Activated naive CD4-positive, alpha-beta T cell treated with anti-CD3 and anti-CD28 coated beads, Interleukin-2, amount 50 U/mL, for 72 hours (primary cell): ENCODE data around the gene ATRAID. TPM values are rescaled to one million over a fixed set of nuclear protein-coding genes. Genes with fewer than 3 reads are reported as not detected.
A peak's percentile ranks its signal among the peaks of the same experiment; 100 is the strongest.
"Not testable (repeated sequence)": the region's sequence is repeated elsewhere in the genome, so short reads cannot be mapped to it uniquely, and the experiment has no call there.

ENCODE experiments used
- ATAC-seq, 2 donors: fragments of 150-1000 bp; cut with Tn5 transposase; 2 replicates each; pipeline ENCODE4 v1.10.0; 2021; ENCODE audit warnings: mild to moderate bottlenecking in 2 of 2, moderate library complexity in 2 of 2
- DNase-seq, 2 donors: peaks; one replicate each; pipeline ENCODE4 v3.0.0; 2021 to 2022; ENCODE audit warnings: low spot score in 2 of 2
- H3K27ac Mint-ChIP-seq, 2 donors: one replicate each; pipeline ENCODE4 v1.8.0; 2022; ENCODE audit warnings: mild to moderate bottlenecking in 2 of 2, mixed read lengths in 2 of 2
- H3K36me3 Mint-ChIP-seq, 2 donors: one replicate each; pipeline ENCODE4 v1.8.0; 2022; ENCODE audit warnings: mixed read lengths in 2 of 2
- H3K9me3 Mint-ChIP-seq, 2 donors: one replicate each; pipeline ENCODE4 v1.8.0; 2022; ENCODE audit warnings: mixed read lengths in 2 of 2
- total RNA-seq, 2 donors: library from RNA; stranded (reverse); gene quantifications; one replicate each; pipeline ENCODE4 v1.2.3, GENCODE V29; 2022

Gene ATRAID
- total RNA-seq, 2 donors from 2014 or later, result 58.8 to 59.1 TPM

DNA sequence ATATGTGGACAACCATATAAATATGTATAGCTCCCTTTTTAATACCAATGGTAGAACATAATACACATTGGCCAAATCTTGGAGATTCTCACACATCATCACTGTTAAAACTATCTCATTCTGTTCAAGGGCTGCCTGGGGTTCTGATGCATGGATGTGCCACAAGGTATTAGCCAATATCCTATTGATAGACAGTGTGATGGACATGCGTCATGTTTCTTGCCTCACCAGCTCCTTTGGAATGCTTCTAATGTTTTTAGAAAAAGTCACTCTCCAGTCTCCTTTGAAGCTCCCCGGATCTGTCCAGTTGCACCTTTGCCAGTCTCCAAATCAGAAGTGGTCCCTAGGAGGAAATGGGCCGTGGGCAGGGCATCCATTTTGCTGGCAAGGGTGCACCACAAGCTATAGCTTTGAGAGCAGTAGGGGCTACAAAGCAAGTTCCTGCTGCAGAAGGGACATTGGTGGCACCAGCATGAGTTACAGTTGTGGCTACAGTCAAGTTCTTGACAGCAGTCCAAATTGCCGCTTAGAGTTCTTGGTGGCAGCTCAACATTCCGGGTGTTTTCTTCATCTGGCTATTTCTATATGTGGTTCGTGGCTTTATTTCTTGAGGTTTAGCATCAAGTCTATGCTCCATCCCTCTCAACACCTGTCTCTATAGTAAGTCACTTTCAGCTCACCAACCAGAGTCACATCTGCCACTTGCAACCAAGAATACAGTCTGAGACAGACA, 25.1 kb upstream of the ATRAID start:
- H3K9me3 Mint-ChIP-seq, result no peaks in the 10 kb centered on the region
- DNase-seq (no peak), ATAC-seq (no peak)
- H3K36me3 Mint-ChIP-seq, result no peaks in the 10 kb centered on the region
- H3K27ac Mint-ChIP-seq, result no peak overlapping the region

DNA sequence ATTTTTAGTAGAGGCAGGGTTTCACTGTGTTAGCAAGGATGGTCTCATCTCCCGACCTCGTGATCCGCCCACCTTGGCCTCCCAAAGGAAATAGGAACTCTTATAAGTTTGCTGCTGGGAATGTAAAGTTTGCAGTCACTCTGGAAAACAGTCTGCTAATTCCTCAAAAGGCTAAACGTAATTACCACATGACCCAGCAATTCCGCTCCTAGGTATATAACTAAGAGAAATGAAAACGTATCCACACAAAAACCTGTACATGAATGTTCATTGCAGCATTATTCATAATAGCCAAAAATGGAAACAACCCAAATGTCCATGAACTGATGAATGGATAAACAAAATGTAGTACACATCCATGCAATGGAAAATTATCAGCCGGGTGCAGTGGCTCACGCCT, 21.9 kb upstream of the ATRAID start:
- Mint-ChIP-seq H3K9me3 (no peaks in the 10 kb centered on the region), H3K27ac (no peak overlapping the region), H3K36me3 (no peaks in the 10 kb centered on the region)
- ATAC-seq (no peak), DNase-seq (no peak)

DNA sequence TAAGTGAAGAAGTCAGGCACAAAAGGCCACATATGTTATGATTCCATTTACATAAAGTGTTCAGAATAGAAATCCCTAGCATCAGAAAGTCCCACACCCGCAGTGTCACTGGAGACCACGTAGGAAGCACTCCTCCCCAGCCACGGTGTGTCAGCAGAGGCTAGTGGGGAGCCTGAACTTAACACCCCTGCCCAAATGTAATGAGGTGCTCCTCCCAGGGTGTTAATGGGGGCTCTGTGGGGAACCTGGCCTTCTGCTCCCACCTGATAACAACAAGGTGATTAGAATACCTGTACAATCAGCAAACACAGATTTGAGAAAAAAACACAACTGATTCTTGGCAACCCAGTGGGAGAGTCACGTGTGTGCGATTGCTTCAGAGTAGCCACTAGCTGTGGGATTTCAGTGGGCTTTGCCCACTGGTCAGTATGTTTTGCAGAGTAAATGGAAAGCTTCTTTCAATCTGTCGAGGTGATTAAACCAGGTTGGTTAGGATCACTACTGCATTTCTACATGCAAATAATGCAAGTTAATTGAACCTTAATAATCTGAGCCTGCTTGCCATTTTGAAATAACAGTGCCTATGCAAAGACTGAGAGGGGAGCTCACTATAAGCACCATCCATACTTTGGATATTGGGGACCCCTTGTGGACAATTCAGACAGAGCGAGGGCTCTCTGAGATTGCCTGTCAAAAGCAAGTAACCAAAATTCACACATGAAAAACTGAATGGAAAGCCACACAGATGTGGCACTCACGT, 20.6 kb upstream of the ATRAID start:
- H3K27ac Mint-ChIP-seq, result no peak overlapping the region
- H3K9me3 Mint-ChIP-seq, result no peaks in the 10 kb centered on the region
- no peaks in the 10 kb centered on the region for H3K36me3 Mint-ChIP-seq
- DNase-seq (peak in 1 of 2 donors; percentile 41), ATAC-seq (peak; percentile 69 to 84)

DNA sequence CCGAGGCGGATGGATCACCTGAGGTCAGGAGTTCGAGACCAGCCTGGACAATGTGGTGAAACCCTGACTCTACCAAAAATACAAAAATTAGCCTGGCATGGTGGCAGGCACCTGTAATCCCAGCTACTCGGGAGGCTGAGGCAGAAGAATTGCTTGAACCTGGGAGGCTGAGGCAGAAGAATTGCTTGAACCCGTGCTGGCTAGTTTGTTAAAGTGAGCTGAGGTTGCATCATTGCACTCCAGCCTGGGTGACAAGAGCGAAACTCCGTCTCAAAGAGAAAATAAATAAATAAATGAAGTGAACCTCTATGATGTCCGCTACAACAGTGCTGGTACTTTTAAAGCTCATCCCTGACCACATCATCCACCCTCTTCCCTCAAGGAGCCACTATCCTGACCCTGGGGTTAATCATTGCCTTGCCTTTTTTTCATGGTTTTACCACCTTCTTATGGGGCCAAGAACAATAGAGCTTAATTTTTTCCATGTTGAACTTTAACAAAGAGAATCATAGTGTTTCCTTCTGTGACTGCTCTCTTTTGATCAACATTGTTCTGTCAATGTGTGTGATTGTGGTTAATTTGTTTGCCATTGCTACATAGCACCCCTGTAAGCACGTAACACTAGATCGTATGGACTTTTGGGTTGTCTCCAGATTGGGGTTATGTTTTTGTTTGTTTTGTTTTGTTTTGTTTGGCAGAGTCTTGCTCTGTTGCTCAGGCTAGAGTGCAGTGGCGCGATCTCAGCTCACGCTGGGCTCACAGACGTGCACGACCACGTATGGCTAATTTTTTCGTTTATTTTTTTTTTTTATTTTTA, 17.1 kb upstream of the ATRAID start:
- H3K36me3 Mint-ChIP-seq, result no peaks in the 10 kb centered on the region
- H3K27ac Mint-ChIP-seq, result no peak overlapping the region
- ATAC-seq (no peak), DNase-seq (no peak)
- no peaks in the 10 kb centered on the region for H3K9me3 Mint-ChIP-seq

DNA sequence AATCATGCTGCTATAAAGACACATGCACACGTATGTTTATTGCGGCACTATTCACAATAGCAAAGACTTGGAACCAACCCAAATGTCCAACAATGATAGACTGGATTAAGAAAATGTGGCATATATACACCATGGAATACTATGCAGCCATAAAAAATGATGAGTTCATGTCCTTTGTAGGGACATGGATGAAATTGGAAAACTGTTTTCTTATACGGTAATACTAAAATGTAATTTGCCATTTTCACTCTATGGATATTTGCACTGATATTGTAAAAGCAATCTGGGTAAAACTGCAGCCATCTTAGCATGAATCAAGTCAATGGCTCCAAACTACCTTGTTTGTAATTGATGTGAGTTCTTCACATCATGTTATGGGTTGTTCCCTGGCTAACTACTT, 16.0 kb upstream of the ATRAID start:
- not testable (repeated sequence) for H3K9me3 Mint-ChIP-seq, H3K36me3 Mint-ChIP-seq, ATAC-seq, H3K27ac Mint-ChIP-seq, DNase-seq

DNA sequence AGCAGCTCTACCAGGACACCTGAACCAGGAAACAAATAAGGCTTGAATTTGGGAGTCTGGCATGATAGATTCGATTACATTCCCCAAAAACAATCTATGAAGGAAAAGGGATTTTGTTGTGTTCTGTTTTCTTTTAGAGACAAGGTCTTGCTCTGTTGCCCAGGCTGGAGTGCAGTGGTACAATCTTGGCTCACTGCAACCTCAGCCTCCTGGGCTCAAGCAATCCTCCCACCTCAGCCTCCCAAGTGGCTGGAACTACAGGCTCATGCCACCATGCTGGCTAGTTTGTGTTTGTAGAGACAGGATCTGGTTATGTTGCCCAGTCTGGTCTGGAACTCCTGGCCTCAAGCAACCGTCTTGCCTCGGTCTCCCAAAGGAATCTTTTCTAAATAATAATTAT, 13.8 kb upstream of the ATRAID start:
- ATAC-seq, DNase-seq, H3K36me3 Mint-ChIP-seq, H3K9me3 Mint-ChIP-seq: not testable (repeated sequence)
- peak overlapping the region in 1 of 2 donors; percentile 61 for H3K27ac Mint-ChIP-seq

DNA sequence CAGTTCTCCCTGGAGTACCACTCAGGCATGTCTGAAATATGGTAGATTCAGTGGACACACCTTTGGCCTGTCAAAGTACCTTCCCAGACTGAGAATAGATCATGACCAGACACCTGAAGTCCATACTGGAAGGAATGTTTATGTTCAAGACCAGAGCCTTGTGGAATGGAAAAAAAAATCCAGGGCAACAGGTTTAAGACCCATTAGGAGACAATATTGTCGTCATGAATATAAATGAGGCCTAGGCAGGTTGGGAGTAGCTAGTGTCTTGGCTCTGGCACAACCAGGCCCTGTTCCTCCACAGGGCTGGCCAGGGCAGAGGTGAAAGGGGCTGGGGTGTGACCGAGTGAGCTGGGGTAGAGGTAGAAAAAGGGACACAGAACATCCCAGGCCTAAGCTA, 13.2 kb upstream of the ATRAID start:
- Mint-ChIP-seq H3K9me3 (no peaks in the 10 kb centered on the region), H3K36me3 (no peaks in the 10 kb centered on the region), H3K27ac (peak overlapping the region; percentile 33 to 86)
- no peak for DNase-seq
- no peak for ATAC-seq

DNA sequence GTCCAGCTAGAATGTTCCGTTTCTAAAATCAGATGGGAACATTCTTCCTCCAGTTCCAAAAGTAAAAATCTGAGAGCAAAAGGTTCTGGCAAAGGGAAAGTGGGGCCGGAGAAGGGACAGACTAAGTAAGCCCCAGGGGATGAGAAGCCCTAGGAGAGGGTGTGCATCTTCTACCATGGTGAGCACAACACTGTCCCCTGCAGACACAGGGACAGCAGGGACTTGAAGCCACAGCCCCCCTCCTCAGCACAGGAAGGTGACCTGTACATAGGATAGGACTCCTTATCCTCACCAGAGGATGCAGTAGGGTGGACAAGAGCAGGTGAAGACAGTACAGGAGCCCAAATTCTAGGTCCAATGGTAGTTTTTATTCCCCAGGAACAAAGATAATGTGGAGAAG, 12.6 kb upstream of the ATRAID start:
- ATAC-seq, result no peak
- no peak for DNase-seq
- Mint-ChIP-seq H3K27ac (peak overlapping the region; percentile 33 to 86), H3K36me3 (no peaks in the 10 kb centered on the region), H3K9me3 (no peaks in the 10 kb centered on the region)

DNA sequence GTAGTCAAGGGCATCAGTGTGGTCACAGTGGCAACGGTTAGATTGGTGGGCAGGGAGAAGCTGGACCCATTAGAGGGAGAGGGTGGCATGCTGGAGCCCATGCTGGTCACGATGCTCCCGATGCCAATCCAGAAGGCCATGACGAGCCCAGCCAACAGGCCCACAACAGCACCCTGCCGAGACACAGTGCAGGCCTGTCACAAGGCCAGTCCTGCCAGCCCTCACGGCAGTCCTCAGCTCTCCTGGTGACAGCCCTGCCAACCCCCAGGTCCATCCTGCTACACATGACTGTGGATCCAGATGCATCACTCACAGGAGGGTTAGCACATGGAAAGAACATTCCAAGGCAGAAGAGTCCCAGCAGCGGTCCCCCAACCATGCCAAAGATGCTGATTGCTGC, 10.2 kb upstream of the ATRAID start:
- Mint-ChIP-seq H3K36me3 (no peaks in the 10 kb centered on the region), H3K27ac (no peak overlapping the region)

DNA sequence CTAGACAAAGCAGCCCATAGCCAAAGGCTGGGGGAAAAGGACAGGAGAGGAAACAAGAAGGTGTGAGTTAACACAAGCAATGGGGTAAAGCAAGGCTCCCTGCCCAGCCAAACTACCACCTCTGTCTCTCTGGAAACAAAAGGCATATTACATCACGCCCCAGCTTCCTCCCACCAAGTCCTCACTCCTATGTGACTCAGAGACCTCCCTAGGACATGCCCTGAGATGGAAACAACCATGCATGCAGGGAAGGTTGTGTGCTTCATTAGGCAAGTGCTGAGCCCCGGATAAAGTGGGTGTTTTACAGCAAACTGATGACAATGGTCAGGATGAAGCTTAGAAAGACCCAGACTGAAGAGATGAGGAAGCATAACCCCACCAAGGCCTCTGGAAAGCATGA, 9.0 kb upstream of the ATRAID start:
- ATAC-seq, result no peak
- H3K9me3 Mint-ChIP-seq, result no peaks in the 10 kb centered on the region
- H3K27ac Mint-ChIP-seq, result peak overlapping the region in 1 of 2 donors; percentile 66
- peaks cover 0 to 6% of the 10 kb centered on the region in 2 donors for H3K36me3 Mint-ChIP-seq
- no peak for DNase-seq

More for the DNA sequence above, 10.2 kb upstream of the ATRAID start:
- H3K9me3 Mint-ChIP-seq, result no peaks in the 10 kb centered on the region
- DNase-seq, result no peak
- no peak for ATAC-seq

DNA sequence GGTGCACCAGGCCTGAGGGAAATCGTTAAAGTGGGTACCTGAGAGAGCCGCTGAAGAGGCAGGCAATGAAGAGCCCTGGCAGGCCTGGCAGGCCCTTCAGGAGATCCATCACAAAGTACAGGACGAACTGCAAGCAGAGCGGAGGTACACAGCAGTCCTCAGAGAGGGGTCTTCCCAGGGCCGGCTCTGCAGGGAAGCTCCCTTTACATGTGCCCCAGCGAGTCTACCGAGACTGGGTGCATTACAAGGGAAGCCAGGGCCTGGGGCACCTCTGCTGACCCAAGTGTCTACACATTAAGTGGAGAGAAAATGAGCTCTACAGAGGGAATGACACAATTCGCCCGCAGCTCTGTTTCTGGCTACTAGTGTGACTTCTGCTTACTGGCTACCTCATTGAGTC, 8.1 kb upstream of the ATRAID start:
- no peaks in the 10 kb centered on the region for H3K9me3 Mint-ChIP-seq
- ATAC-seq (no peak), DNase-seq (no peak)
- H3K36me3 Mint-ChIP-seq, result peaks cover 0 to 6% of the 10 kb centered on the region in 2 donors
- peak overlapping the region in 1 of 2 donors; percentile 66 for H3K27ac Mint-ChIP-seq

DNA sequence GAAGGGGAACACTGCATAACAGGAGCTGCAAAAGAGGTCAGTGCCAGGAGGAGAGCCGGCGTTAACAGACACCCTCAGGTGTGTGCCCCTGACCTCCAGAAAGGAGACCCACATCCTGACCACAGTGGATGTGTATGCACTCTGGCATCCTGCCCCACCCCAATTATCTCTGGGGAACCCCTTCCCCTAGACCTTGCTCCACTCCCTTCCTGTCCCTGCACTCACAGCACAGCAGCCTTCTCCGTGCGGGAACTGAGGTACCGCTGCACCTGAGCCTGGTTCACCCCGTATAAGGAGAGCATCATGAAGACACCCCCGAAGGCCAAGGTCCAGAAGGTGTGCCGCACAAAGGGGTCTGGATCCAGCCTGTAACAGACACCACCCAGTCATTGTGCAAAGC, 7.3 kb upstream of the ATRAID start:
- Mint-ChIP-seq H3K36me3 (peaks cover 0 to 6% of the 10 kb centered on the region in 2 donors), H3K9me3 (no peaks in the 10 kb centered on the region), H3K27ac (peak overlapping the region in 1 of 2 donors; percentile 77)
- ATAC-seq (no peak), DNase-seq (no peak)

DNA sequence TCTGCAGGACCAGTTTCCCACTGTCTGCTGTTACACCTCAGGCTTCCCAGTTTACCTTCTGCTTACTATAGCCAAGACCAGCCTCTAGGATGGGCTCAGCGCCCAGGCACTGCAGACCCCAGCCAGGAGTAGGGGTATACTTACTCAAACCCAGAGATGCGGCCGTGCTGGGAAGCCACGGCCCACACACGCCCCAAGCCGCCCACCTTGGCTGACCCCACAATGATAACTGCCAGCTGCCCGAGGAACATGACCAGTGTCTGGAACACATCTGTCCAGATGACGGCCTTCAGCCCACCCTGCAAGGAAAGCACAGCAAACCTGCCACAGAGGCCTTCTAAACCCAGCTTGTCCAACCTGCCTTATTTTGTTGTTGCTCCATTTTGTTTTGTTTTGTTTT, 6.6 kb upstream of the ATRAID start:
- DNase-seq (no peak), ATAC-seq (no peak)
- H3K27ac Mint-ChIP-seq, result peak overlapping the region; percentile 5 to 58
- no peaks in the 10 kb centered on the region for H3K9me3 Mint-ChIP-seq
- peaks cover 0 to 6% of the 10 kb centered on the region in 2 donors for H3K36me3 Mint-ChIP-seq

DNA sequence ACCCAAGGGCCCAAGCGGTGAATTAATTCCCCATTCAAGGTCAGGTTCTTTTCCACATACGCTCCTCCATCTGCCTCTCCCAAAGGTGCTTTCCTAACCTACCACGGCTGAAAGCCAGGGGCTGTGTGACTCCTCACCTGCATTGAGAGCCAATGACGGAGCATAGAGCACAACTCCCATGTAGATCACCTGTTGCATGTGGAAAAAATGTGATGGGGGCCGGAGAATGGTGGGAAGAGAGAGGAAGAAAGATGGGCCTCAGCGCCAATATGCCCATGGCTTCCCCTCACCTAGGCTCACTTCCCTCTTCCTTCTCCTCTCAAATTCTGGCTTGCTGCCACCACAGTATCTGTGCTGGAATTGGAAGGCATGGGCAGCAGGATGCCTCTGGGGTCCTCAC, 5.5 kb upstream of the ATRAID start:
- DNase-seq, result no peak
- peaks cover 0 to 6% of the 10 kb centered on the region in 2 donors for H3K36me3 Mint-ChIP-seq
- H3K9me3 Mint-ChIP-seq, result no peaks in the 10 kb centered on the region
- ATAC-seq, result no peak
- H3K27ac Mint-ChIP-seq, result peak overlapping the region in 1 of 2 donors; percentile 39

DNA sequence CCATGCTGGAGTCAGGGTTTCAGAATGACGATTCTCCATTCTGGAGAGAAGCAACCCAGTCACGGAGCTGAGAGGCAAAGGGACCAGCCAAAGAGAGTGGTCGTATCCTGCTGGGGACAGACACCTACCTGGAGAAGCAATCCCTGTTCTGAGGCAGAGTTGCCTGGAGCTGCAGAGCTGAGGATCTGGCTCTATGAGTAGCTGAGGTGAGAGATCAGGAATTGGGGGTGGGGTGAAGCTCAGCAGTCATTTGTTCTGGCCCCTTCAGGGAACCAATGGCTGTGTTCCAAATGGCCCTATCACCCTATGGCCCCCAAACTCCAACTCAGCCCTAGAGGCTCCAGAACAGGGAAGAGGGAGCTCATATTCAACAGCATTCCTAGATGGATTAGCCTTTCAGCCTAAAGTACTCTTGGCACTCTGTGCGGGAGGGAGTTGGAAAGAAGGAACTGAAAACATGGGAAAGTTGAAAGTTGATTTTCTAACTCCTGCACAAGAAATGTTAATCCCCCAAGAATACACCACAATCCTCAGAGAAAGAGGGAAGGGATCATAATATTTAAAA, 3.3 kb upstream of the ATRAID start:
- Mint-ChIP-seq H3K27ac (peak overlapping the region in 1 of 2 donors; percentile 69), H3K9me3 (no peaks in the 10 kb centered on the region), H3K36me3 (peaks cover 14 to 20% of the 10 kb centered on the region in 2 donors)
- ATAC-seq (no peak), DNase-seq (no peak)

DNA sequence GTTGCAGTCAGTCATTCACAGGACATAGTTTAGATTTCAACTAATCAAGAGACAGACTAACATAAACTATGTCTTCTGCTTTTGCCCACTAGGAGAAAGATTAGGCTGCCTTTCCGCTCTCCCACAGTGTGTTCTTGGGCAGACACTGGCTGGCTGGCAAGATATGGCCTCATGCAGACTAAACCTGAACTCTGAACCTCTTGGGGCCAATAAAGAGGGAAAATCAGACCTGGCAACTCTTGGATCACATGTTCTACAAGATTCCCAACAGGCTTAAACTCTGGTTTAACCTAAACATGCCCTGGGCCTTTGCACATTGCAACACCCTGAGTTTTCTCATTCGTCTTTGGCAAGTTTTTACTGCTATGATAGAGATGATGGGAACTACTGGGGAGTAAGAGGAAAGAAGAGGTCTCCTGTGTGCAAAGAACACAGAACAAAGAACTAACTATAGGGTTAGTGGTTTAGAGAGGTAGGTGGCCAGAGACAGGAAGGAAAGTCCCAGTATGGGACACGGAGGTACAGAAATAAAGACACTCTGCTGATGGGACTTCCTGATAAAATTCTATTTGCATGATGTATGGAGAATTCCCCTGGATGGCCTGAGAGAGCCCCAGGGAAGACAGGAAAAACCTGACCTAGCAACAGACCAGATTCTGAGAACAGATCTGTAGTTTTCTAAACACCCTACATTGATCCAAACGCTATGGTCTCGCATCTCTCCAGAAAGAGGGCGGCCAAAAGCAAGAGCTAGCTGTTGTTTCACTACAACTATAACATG, 2.0 kb upstream of the ATRAID start:
- ATAC-seq (no peak), DNase-seq (no peak)
- H3K36me3 Mint-ChIP-seq, result peaks cover 20 to 23% of the 10 kb centered on the region in 2 donors
- no peaks in the 10 kb centered on the region for H3K9me3 Mint-ChIP-seq
- peak overlapping the region; percentile 62 to 77 for H3K27ac Mint-ChIP-seq
